ENCODE data around the gene BLOC1S1. TPM values are rescaled to one million over a fixed set of nuclear protein-coding genes. Genes with fewer than 3 reads are reported as not detected.

The BLOC1S1 gene
- total RNA-seq, 1 experiment from 2014 or later = 87.3 TPM

- TF ChIP-seq, protein P1, sequence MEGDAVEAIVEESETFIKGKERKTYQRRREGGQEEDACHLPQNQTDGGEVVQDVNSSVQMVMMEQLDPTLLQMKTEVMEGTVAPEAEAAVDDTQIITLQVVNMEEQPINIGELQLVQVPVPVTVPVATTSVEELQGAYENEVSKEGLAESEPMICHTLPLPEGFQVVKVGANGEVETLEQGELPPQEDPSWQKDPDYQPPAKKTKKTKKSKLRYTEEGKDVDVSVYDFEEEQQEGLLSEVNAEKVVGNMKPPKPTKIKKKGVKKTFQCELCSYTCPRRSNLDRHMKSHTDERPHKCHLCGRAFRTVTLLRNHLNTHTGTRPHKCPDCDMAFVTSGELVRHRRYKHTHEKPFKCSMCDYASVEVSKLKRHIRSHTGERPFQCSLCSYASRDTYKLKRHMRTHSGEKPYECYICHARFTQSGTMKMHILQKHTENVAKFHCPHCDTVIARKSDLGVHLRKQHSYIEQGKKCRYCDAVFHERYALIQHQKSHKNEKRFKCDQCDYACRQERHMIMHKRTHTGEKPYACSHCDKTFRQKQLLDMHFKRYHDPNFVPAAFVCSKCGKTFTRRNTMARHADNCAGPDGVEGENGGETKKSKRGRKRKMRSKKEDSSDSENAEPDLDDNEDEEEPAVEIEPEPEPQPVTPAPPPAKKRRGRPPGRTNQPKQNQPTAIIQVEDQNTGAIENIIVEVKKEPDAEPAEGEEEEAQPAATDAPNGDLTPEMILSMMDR (IDR thresholded peaks at IDR 0.05) = no peak
- TF ChIP-seq POLR2AphosphoS5 (IDR thresholded peaks at IDR 0.05; ENCODE audit: low read depth, low read length) (no peak), SIN3A (IDR thresholded peaks at IDR 0.05; ENCODE audit: borderline replicate concordance, insufficient read depth, low read depth, low read length) (no peak), TCF7L2 (IDR thresholded peaks at IDR 0.05; ENCODE audit: low read depth, low read length) (no peak)
- TF ChIP-seq, protein P2, sequence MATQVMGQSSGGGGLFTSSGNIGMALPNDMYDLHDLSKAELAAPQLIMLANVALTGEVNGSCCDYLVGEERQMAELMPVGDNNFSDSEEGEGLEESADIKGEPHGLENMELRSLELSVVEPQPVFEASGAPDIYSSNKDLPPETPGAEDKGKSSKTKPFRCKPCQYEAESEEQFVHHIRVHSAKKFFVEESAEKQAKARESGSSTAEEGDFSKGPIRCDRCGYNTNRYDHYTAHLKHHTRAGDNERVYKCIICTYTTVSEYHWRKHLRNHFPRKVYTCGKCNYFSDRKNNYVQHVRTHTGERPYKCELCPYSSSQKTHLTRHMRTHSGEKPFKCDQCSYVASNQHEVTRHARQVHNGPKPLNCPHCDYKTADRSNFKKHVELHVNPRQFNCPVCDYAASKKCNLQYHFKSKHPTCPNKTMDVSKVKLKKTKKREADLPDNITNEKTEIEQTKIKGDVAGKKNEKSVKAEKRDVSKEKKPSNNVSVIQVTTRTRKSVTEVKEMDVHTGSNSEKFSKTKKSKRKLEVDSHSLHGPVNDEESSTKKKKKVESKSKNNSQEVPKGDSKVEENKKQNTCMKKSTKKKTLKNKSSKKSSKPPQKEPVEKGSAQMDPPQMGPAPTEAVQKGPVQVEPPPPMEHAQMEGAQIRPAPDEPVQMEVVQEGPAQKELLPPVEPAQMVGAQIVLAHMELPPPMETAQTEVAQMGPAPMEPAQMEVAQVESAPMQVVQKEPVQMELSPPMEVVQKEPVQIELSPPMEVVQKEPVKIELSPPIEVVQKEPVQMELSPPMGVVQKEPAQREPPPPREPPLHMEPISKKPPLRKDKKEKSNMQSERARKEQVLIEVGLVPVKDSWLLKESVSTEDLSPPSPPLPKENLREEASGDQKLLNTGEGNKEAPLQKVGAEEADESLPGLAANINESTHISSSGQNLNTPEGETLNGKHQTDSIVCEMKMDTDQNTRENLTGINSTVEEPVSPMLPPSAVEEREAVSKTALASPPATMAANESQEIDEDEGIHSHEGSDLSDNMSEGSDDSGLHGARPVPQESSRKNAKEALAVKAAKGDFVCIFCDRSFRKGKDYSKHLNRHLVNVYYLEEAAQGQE (IDR thresholded peaks at IDR 0.05; ENCODE audit: insufficient read depth in 1 of 2, low read depth in 2 of 2, low read length in 1 of 2) = no peak
- ATAC-seq = no peak
- no TSS peak for BruUV-seq (replicated peaks)
- ChIA-PET POLR2A (no interaction called here), CTCF (interaction anchor here (0.8 kb wide), 1 partner anchor 10 kb away, joined by 3 read pairs; no protein-coding TSS in a partner anchor)
- Histone ChIP-seq H3K9me3 (ENCODE audit: control insufficient read depth, insufficient read depth, low read depth, low read length) (no peaks in the 10 kb centered on the region), H3K4me3 (ENCODE audit: low read depth in 2 of 2, low read length in 2 of 2) (no peak overlapping the region), H3K36me3 (ENCODE audit: control insufficient read depth, insufficient read depth, low read length) (no peaks in the 10 kb centered on the region), H3K27me3 (ENCODE audit: control insufficient read depth, insufficient read depth, low read length) (no peaks in the 10 kb centered on the region), H3K4me1 (ENCODE audit: control insufficient read depth, insufficient read depth, low read length) (peaks cover 17% of the 10 kb centered on the region), H3K27ac (ENCODE audit: low read length) (no peak overlapping the region)
- intact Hi-C loops (cut with micrococcal nuclease; ENCODE audit: unreplicated experiment) (no loop called here), in situ Hi-C loops (cut with HindIII; ENCODE audit: low pct_unique_long_range_greater_than_20kb, low sequenced_read_pairs) (no loop called here)
- DNase-seq (ENCODE audit: low read depth, low spot score) = no peak
Observed at GRCh38 chr12:55734595-55734994, 18.7 kb downstream of the BLOC1S1 start.

DNA sequence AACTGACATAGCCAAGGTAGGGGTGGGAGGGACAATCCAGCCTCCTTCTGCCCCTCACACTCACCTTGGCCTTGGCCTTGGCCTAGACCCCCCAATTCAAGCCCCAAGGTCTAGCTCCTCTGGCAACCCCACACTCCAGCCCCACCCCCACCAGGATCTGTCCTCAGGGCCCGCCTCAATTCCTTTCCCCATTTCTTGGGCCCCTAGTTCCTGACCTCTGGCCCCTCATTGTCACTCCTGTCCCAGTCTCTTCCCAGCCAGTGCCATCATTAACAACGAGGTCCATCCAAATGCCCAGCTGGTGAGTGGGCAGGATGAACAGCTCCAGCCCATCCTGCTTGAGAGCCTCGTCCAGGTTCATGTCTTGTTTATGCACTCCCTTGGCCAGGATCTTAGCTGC, 20.2 kb downstream of the BLOC1S1 start:
- no peak overlapping the region for H3K27ac ChIP-seq (ENCODE audit: low read length)
- TF ChIP-seq SIN3A (IDR thresholded peaks at IDR 0.05; ENCODE audit: borderline replicate concordance, insufficient read depth, low read depth, low read length) = no peak
- TF ChIP-seq POLR2AphosphoS5 (IDR thresholded peaks at IDR 0.05; ENCODE audit: low read depth, low read length) = no peak
- TF ChIP-seq, protein P2 (IDR thresholded peaks at IDR 0.05; ENCODE audit: insufficient read depth in 1 of 2, low read depth in 2 of 2, low read length in 1 of 2) = no peak
- TF ChIP-seq, protein P1 (IDR thresholded peaks at IDR 0.05) = no peak
- TF ChIP-seq TCF7L2 (IDR thresholded peaks at IDR 0.05; ENCODE audit: low read depth, low read length) = no peak
- no peaks in the 10 kb centered on the region for H3K27me3 ChIP-seq (ENCODE audit: control insufficient read depth, insufficient read depth, low read length)
- intact Hi-C loops (cut with micrococcal nuclease; ENCODE audit: unreplicated experiment) (loop anchor here (5.0 kb wide), 1 partner anchor 81 kb away; the partner anchor contains the start of genes ORMDL2 and SARNP), in situ Hi-C loops (cut with HindIII; ENCODE audit: low pct_unique_long_range_greater_than_20kb, low sequenced_read_pairs) (no loop called here)
- DNase-seq (ENCODE audit: low read depth, low spot score) (no peak), ATAC-seq (no peak)
- H3K4me3 ChIP-seq (ENCODE audit: low read depth in 2 of 2, low read length in 2 of 2) = no peak overlapping the region
- H3K9me3 ChIP-seq (ENCODE audit: control insufficient read depth, insufficient read depth, low read depth, low read length) = no peaks in the 10 kb centered on the region
- peaks cover 6% of the 10 kb centered on the region for H3K4me1 ChIP-seq (ENCODE audit: control insufficient read depth, insufficient read depth, low read length)
- no TSS peak for BruUV-seq (replicated peaks)
- ChIA-PET POLR2A (no interaction called here), CTCF (interaction anchor here (0.6 kb wide), 1 partner anchor 333 kb away, joined by 9 read pairs; no protein-coding TSS in a partner anchor)
- no peaks in the 10 kb centered on the region for H3K36me3 ChIP-seq (ENCODE audit: control insufficient read depth, insufficient read depth, low read length)

Data from Panc1 (cell line).